ENCODE data around the gene ANKRD28. TPM values are rescaled to one million over a fixed set of nuclear protein-coding genes. Genes with fewer than 3 reads are reported as not detected.

Gene ANKRD28
- total and polyA plus RNA-seq, 2 of the 8 experiments (the other 6 are each of a cell fraction or from before 2014, with no cell fraction given) = 39.1 to 61.7 TPM

DNA sequence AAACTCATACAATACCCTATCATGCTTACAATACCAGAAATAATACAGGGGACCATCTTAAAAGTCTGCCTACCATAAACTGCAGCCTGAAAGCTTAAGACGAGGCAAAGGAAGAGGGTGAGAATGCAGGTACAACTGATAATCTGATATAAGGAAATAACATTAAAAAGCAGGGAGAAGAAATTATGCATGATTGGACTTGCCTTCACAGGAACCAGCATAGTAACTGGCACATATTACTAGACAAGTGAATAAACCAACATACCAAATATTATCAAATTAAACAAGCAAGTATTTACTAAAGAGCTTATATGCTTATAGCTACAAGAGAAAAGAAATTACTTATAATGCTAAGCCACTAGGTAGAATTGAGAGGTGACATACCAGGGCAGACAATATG, 18.7 kb downstream of the ANKRD28 start:
- no peaks in the 10 kb centered on the region for H3K23me2 ChIP-seq (ENCODE audit: low read depth, low read length)
- no peaks in the 10 kb centered on the region for H4K20me1 ChIP-seq (replicated peaks in 1 of 2; ENCODE audit: control insufficient read depth in 1 of 2, insufficient read depth in 2 of 2, low read length in 2 of 2)
- no peak overlapping the region for H4K5ac ChIP-seq (ENCODE audit: insufficient read length, low read depth, low read length)
- no peak overlapping the region for H3K4ac ChIP-seq (replicated peaks; ENCODE audit: insufficient read length, low read depth, low read length)
- TF ChIP-seq, protein P1, sequence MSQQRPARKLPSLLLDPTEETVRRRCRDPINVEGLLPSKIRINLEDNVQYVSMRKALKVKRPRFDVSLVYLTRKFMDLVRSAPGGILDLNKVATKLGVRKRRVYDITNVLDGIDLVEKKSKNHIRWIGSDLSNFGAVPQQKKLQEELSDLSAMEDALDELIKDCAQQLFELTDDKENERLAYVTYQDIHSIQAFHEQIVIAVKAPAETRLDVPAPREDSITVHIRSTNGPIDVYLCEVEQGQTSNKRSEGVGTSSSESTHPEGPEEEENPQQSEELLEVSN (IDR thresholded peaks at IDR 0.05) = no peak
- TF ChIP-seq, protein P2, sequence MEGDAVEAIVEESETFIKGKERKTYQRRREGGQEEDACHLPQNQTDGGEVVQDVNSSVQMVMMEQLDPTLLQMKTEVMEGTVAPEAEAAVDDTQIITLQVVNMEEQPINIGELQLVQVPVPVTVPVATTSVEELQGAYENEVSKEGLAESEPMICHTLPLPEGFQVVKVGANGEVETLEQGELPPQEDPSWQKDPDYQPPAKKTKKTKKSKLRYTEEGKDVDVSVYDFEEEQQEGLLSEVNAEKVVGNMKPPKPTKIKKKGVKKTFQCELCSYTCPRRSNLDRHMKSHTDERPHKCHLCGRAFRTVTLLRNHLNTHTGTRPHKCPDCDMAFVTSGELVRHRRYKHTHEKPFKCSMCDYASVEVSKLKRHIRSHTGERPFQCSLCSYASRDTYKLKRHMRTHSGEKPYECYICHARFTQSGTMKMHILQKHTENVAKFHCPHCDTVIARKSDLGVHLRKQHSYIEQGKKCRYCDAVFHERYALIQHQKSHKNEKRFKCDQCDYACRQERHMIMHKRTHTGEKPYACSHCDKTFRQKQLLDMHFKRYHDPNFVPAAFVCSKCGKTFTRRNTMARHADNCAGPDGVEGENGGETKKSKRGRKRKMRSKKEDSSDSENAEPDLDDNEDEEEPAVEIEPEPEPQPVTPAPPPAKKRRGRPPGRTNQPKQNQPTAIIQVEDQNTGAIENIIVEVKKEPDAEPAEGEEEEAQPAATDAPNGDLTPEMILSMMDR (IDR thresholded peaks at IDR 0.05; ENCODE audit: control extremely low read depth in 1 of 3, insufficient read depth in 1 of 3, low read depth in 1 of 3, low read length in 3 of 3) = no peak
- TF ChIP-seq BCL11A (IDR thresholded peaks at IDR 0.05; ENCODE audit: low read depth in 2 of 2, low read length in 2 of 2) (no peak), EZH2 (IDR thresholded peaks at IDR 0.05; ENCODE audit: low read depth, low read length, severe bottlenecking) (no peak)
- H2BK15ac ChIP-seq (ENCODE audit: low read length) = no peak overlapping the region
- FAIRE-seq (no peak), DNase-seq (ENCODE audit: low read depth in 1 of 2, low spot score in 2 of 2) (no peak)
- H3K9me3 ChIP-seq (ENCODE audit: insufficient read depth in 2 of 2, low read depth in 1 of 2, low read length in 1 of 2) = no peaks in the 10 kb centered on the region
- no peak overlapping the region for H3K4me2 ChIP-seq (ENCODE audit: insufficient read depth in 1 of 2, low read depth in 2 of 2, low read length in 2 of 2)
- H2AFZ ChIP-seq (ENCODE audit: low read length) = no peak overlapping the region
- 86% methylated on average over 1 of the region's 1 CpG; no CpG with 5 or more reads in 1 of the 2 experiments for WGBS, 2 experiments (ENCODE audit: extremely low coverage in 1 of 2, insufficient coverage in 1 of 2, insufficient read length in 1 of 2, insufficient replicate concordance in 2 of 2, low coverage in 1 of 2, low lambda C conversion rate in 2 of 2, missing lambda C conversion rate in 1 of 2)
- H2BK20ac ChIP-seq (ENCODE audit: low read length) = no peak overlapping the region
- no peak overlapping the region for H3K18ac ChIP-seq (ENCODE audit: extremely low read depth, low read length)
- 0 out of 2 replicates have a peak, but pooled peaks cover 2% of the 10 kb centered on the region for H3K79me1 ChIP-seq (ENCODE audit: low read depth, low read length)
- H4K91ac ChIP-seq (replicated peaks; ENCODE audit: insufficient read length, low read length) = no peak overlapping the region
- no peak overlapping the region for H3K27ac ChIP-seq (ENCODE audit: low read depth, low read length)
- no peak overlapping the region for H2AK5ac ChIP-seq (ENCODE audit: low read depth, low read length)
- no peak overlapping the region for H3K56ac ChIP-seq (replicated peaks; ENCODE audit: insufficient read length, low read depth, low read length)
- H3K9ac ChIP-seq (replicated peaks in 1 of 4; ENCODE audit: extremely low read depth in 1 of 4, low read depth in 3 of 4, low read length in 3 of 4) = no peak overlapping the region
- no peak overlapping the region for H3K4me3 ChIP-seq (ENCODE audit: extremely low read depth in 1 of 4, insufficient read depth in 2 of 4, low read depth in 3 of 4, low read length in 4 of 4)
- POLR2A ChIA-PET (ENCODE audit: partially characterized antibody) = interaction anchor here (1.0 kb wide), 1 partner anchor 101 kb away, joined by 3 read pairs; no protein-coding TSS in a partner anchor
- H2BK120ac ChIP-seq (replicated peaks; ENCODE audit: low read depth, low read length) = no peak overlapping the region
- no peak overlapping the region for H4K8ac ChIP-seq (ENCODE audit: extremely low read depth, insufficient read depth, low read length)
- H3K79me2 ChIP-seq (ENCODE audit: control insufficient read depth in 1 of 2, insufficient read depth in 2 of 2, low read length in 2 of 2) = peaks cover 0 to 37% of the 10 kb centered on the region in 2 experiments; a peak in 2 of 4 replicates
- peaks cover 0 to 3% (median 0%) of the 10 kb centered on the region in 4 experiments; a peak in 1 of 7 replicates for H3K4me1 ChIP-seq (replicated peaks in 1 of 4; ENCODE audit: control insufficient read depth in 3 of 4, insufficient read depth in 4 of 4, low read length in 3 of 4)
- H3K14ac ChIP-seq (ENCODE audit: insufficient read length) = no peak overlapping the region
- H3K23ac ChIP-seq (ENCODE audit: insufficient read length) = no peak overlapping the region
- CTCF ChIA-PET (ENCODE audit: partially characterized antibody) = interaction anchor here (1.3 kb wide), 1 partner anchor 9 kb away, joined by 4 read pairs; no protein-coding TSS in a partner anchor
- H3K27me3 ChIP-seq (replicated peaks in 1 of 4; ENCODE audit: control insufficient read depth in 3 of 4, extremely low read depth in 1 of 4, insufficient read depth in 3 of 4, low read length in 3 of 4) = no peaks in the 10 kb centered on the region
- no peak overlapping the region for H2BK5ac ChIP-seq (ENCODE audit: low read depth, low read length)
- no peak overlapping the region for H2BK12ac ChIP-seq (ENCODE audit: low read depth, low read length)
- H3K36me3 ChIP-seq (ENCODE audit: control insufficient read depth in 2 of 4, insufficient read depth in 4 of 4, low read length in 3 of 4) = no peaks in the 10 kb centered on the region
